DOHH2 (cell line): ENCODE data around the gene COL20A1.

Source experiments
- H3F3A ChIP-seq: fragments of 200-600 bp; sonication (generic), shearing (Covaris generic); 2 replicates; pipeline ENCODE4 v1.6.0; 2016; ENCODE audit warnings: antibody characterized with exemption, mild to moderate bottlenecking; ENCODE audit not compliant: control insufficient read depth, insufficient read depth
- H3K27ac ChIP-seq: fragments of 200-600 bp; sonication (generic); 2 replicates; pipeline ENCODE4 v1.5.1; 2014; ENCODE audit warnings: low read depth, mild to moderate bottlenecking, low read length, moderate library complexity
- H3K27me3 ChIP-seq: fragments of 200-600 bp; sonication (generic); 2 replicates; pipeline ENCODE4 v1.6.1; 2014; ENCODE audit warnings: mild to moderate bottlenecking, low read length, mixed read lengths; ENCODE audit not compliant: control insufficient read depth
- H3K36me3 ChIP-seq: fragments of 200-600 bp; sonication (generic); 2 replicates; pipeline ENCODE4 v1.6.1; 2014; ENCODE audit warnings: mild to moderate bottlenecking, low read length, moderate library complexity, mixed read lengths; ENCODE audit not compliant: control insufficient read depth
- H3K4me1 ChIP-seq: fragments of 200-600 bp; sonication (generic); 2 replicates; pipeline ENCODE4 v1.6.1; 2014; ENCODE audit warnings: mild to moderate bottlenecking, low read length, mixed read lengths; ENCODE audit not compliant: control insufficient read depth
- H3K4me2 ChIP-seq: fragments of 200-600 bp; sonication (generic); 2 replicates; pipeline ENCODE4 v1.6.0; 2014; ENCODE audit warnings: mild to moderate bottlenecking, low read length, moderate library complexity
- H3K4me3 ChIP-seq: fragments of 200-600 bp; sonication (generic); 2 replicates; pipeline ENCODE4 v1.5.1; 2014; ENCODE audit warnings: mild to moderate bottlenecking, low read length, mixed read lengths
- H3K79me2 ChIP-seq: fragments of 200-600 bp; sonication (generic); 2 replicates; pipeline ENCODE4 v1.6.1; 2014; ENCODE audit warnings: mild to moderate bottlenecking, low read length, mixed read lengths; ENCODE audit not compliant: control insufficient read depth
- H3K9me2 ChIP-seq: fragments of 200-600 bp; sonication (generic); replicated peaks from 2 replicates; pipeline ENCODE4 v1.6.1; 2014; ENCODE audit warnings: mild to moderate bottlenecking, low read length, mixed read lengths; ENCODE audit not compliant: control insufficient read depth
- H3K9me3 ChIP-seq: fragments of 200-600 bp; sonication (generic); 2 replicates; pipeline ENCODE4 v1.6.1; 2014; ENCODE audit warnings: antibody characterized with exemption, low read length, mixed read lengths; ENCODE audit not compliant: control insufficient read depth, insufficient read depth
- H4K20me1 ChIP-seq: fragments of 200-600 bp; sonication (generic); 2 replicates; pipeline ENCODE4 v1.6.0; 2014; ENCODE audit warnings: low read depth, mild to moderate bottlenecking, antibody characterized with exemption, low read length, moderate library complexity; ENCODE audit not compliant: control insufficient read depth, insufficient read depth
- EZH2phosphoT487 ChIP-seq: fragments of 200-600 bp; sonication (generic); IDR thresholded peaks from 2 replicates; pipeline ENCODE4 v1.6.1; 2017; ENCODE audit warnings: borderline replicate concordance, mild to moderate bottlenecking, antibody characterized with exemption, low read length, moderate library complexity, mixed read lengths
- TF ChIP-seq, protein P1 (sequence below): fragments of 200-600 bp; sonication (generic); IDR thresholded peaks from one replicate; pipeline ENCODE4 v1.5.1; 2014; ENCODE audit warnings: antibody characterized with exemption, mild to moderate bottlenecking, low read depth, low read length; ENCODE audit not compliant: poor library complexity, severe bottlenecking

The COL20A1 gene

DNA sequence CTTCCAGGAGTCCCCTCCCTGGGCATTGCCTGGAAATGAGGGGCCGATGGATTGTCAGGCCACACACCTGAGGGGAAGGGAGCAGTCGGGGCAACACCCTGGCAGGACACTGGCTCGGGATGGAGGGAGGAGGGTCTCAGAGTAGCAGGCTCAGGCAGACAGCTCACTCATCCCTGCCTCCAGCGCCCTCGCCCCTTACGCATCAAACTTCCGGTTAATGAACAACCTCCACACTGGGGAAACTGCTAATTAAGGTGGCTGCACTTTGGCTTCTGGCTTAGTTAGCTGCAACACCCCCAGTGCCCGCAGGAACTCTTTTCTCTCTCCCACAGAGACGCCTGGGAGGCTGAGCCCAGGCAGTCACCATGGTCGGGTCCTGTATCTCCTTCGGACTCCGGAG lies 81.5 kb downstream of the COL20A1 start:
- Histone ChIP-seq H3K4me3 (no peak overlapping the region), H3K79me2 (no peaks in the 10 kb centered on the region), H3K27me3 (no peaks in the 10 kb centered on the region)

DNA sequence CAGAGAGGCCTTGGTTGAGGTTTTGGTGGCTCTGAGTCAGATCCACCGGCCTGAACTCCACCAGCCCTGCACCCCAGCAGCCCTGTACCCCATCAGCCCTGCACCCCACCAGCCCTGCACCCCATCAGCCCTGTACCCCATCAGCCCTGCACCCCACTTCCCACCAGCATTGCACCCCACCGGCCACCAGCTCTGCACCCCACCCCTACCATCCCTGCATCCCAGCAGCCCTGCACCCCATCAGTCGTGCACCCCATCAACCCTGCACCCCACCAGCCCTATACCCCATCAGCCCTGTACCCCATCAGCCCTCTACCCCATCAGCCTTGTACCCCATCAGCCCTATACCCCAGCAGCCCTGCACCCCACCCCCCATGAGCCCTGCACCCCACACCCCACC lies 82.5 kb downstream of the COL20A1 start:
- Histone ChIP-seq H3K79me2 (no peaks in the 10 kb centered on the region), H3K9me3 (peaks cover 6% of the 10 kb centered on the region; the same call in 1 of the 2 replicates), H3K4me2 (no peak overlapping the region), H3K36me3 (no peaks in the 10 kb centered on the region), H3K27me3 (no peaks in the 10 kb centered on the region), H3K27ac (no peak overlapping the region), H3K4me1 (no peaks in the 10 kb centered on the region), H3K4me3 (no peak overlapping the region), H4K20me1 (no peaks in the 10 kb centered on the region), H3K9me2 (no peaks in the 10 kb centered on the region), H3F3A (no peaks in the 10 kb centered on the region)
- TF ChIP-seq, protein P1, sequence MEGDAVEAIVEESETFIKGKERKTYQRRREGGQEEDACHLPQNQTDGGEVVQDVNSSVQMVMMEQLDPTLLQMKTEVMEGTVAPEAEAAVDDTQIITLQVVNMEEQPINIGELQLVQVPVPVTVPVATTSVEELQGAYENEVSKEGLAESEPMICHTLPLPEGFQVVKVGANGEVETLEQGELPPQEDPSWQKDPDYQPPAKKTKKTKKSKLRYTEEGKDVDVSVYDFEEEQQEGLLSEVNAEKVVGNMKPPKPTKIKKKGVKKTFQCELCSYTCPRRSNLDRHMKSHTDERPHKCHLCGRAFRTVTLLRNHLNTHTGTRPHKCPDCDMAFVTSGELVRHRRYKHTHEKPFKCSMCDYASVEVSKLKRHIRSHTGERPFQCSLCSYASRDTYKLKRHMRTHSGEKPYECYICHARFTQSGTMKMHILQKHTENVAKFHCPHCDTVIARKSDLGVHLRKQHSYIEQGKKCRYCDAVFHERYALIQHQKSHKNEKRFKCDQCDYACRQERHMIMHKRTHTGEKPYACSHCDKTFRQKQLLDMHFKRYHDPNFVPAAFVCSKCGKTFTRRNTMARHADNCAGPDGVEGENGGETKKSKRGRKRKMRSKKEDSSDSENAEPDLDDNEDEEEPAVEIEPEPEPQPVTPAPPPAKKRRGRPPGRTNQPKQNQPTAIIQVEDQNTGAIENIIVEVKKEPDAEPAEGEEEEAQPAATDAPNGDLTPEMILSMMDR = no peak
- no peak for TF ChIP-seq EZH2phosphoT487

More for the DNA sequence above, 81.5 kb downstream of the COL20A1 start:
- no peaks in the 10 kb centered on the region for H3K36me3 ChIP-seq
- H3K27ac ChIP-seq = no peak overlapping the region
- H4K20me1 ChIP-seq = no peaks in the 10 kb centered on the region
- no peaks in the 10 kb centered on the region for H3K9me3 ChIP-seq
- no peaks in the 10 kb centered on the region for H3K4me1 ChIP-seq
- no peaks in the 10 kb centered on the region for H3F3A ChIP-seq
- no peak overlapping the region for H3K4me2 ChIP-seq
- no peaks in the 10 kb centered on the region for H3K9me2 ChIP-seq
- TF ChIP-seq, protein P1 = no peak
- TF ChIP-seq EZH2phosphoT487 = no peak

DNA sequence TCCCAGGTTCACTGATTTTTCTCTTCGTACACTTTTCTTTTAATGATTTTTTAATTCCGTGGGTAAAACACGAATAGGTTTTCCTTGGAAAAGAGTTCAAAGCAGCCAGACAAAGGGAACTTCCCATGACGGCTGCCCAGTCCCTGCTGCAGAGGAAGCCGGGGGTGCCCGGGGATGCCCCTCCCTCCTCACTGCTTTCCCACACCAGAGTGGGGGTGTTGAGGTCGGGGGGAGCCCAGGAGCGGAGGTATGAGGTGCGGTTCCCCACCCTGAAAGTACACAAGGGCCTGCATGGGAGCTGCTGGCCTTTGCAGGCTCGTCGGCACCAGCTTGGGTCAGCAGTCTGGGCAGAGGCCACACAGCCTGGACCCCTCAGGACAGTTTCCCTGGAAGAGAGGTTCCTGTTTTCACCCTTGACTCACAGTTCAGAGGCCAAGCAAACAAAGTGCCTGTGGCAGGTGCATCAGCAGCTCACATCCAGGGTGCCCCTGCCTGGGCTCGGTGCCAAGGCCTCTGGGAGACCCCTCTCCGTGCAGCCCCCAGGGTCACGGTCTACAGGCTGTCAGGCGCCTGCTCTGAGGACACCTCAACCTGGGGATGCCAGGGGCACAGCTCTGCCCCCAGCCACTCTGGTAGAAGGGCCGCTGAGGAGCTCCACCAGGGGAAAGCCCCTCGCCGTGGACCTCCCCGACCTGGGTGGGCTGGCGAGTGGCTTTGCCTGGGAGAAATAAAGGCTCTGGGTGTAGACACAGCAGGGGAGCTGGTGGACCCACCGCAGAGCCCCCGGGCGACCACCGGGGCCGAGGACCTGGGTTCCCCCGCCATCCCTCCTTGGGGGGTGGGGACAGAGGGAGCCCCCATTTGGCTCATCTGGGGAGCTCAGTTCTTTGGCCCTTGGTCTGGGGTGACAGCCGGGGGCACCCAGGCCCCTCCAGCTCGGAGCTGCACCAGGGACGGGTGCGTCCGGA lies 83.6 kb downstream of the COL20A1 start:
- no peak overlapping the region for H3K4me2 ChIP-seq

More for the DNA sequence above, 83.6 kb downstream of the COL20A1 start:
- Histone ChIP-seq H3K36me3 (no peaks in the 10 kb centered on the region), H3K4me3 (no peak overlapping the region), H3K27me3 (no peaks in the 10 kb centered on the region), H3K4me1 (no peaks in the 10 kb centered on the region), H4K20me1 (no peaks in the 10 kb centered on the region), H3K27ac (no peak overlapping the region), H3K79me2 (no peaks in the 10 kb centered on the region), H3K9me2 (no peaks in the 10 kb centered on the region), H3K9me3 (peaks cover 7% of the 10 kb centered on the region; the same call in 1 of the 2 replicates), H3F3A (no peaks in the 10 kb centered on the region)
- TF ChIP-seq, protein P1 = no peak
- TF ChIP-seq EZH2phosphoT487 = no peak
